Middle frontal gyrus (tissue), 1 donor: ENCODE data around the gene LIME1.

Source experiments
- DNase-seq: peaks from one replicate; pipeline ENCODE4 v3.0.0-alpha.2; 2015; ENCODE audit warnings: low spot score; ENCODE audit errors: extremely low spot score

Gene LIME1

GRCh38 chr20:63697357-63697867 lies 39.1 kb upstream of the LIME1 start:
- no peak for DNase-seq

- no peak for DNase-seq
These were observed 38.5 kb upstream of the LIME1 start for GRCh38 chr20:63697868-63698545.

- DNase-seq: no peak
These were observed 37.6 kb upstream of the LIME1 start for GRCh38 chr20:63698739-63699465.

GRCh38 chr20:63699466-63700198 lies 36.8 kb upstream of the LIME1 start:
- DNase-seq: no peak

- no peak for DNase-seq
These were observed 36.0 kb upstream of the LIME1 start for GRCh38 chr20:63700199-63701050.

GRCh38 chr20:63701051-63701328 lies 35.5 kb upstream of the LIME1 start:
- DNase-seq: no peak

GRCh38 chr20:63701329-63702035 lies 35.0 kb upstream of the LIME1 start:
- DNase-seq: no peak

- no peak for DNase-seq
These were observed 34.3 kb upstream of the LIME1 start for GRCh38 chr20:63702036-63702665.

GRCh38 chr20:63702751-63703470 lies 33.6 kb upstream of the LIME1 start:
- no peak for DNase-seq

GRCh38 chr20:63703471-63703975 lies 32.9 kb upstream of the LIME1 start:
- no peak for DNase-seq

- DNase-seq: no peak
These were observed 32.3 kb upstream of the LIME1 start for GRCh38 chr20:63703976-63704748.

- DNase-seq: no peak
These were observed 31.7 kb upstream of the LIME1 start for GRCh38 chr20:63704749-63705117.

- DNase-seq: no peak
These were observed 31.0 kb upstream of the LIME1 start for GRCh38 chr20:63705232-63706026.

- DNase-seq: no peak
These were observed 30.3 kb upstream of the LIME1 start for GRCh38 chr20:63706027-63706695.

- no peak for DNase-seq
These were observed 29.5 kb upstream of the LIME1 start for GRCh38 chr20:63706852-63707557.

- peak; percentile 87 for DNase-seq
These were observed 28.7 kb upstream of the LIME1 start, which contains the start of the genes ARFRP1 and ZGPAT for GRCh38 chr20:63707558-63708300. Gene ARFRP1, minus strand, starts transcription at chr20:63707976. Its CDS starts 885 bp downstream, at chr20:63707091. Gene ZGPAT, plus strand, starts transcription at chr20:63708039. Its CDS starts 542 bp downstream, at chr20:63708581.
